Sigmoid colon (tissue), 7 donors: ENCODE results near the gene HOXB8. TPM values are rescaled to one million over a fixed set of nuclear protein-coding genes. Genes with fewer than 3 reads are reported as not detected.

Source experiments
- DNase-seq: peaks from one replicate; pipeline ENCODE4 v3.0.0-alpha.2; 2019
- H3K27ac ChIP-seq, 4 donors: fragments of 200-600 bp; sonication (generic); one replicate each; pipeline ENCODE4 v1.5.1; 2016 to 2019; ENCODE audit warnings: mild to moderate bottlenecking in 1 of 4
- H3K27me3 ChIP-seq, 3 donors: fragments of 200-600 bp; sonication (generic); one replicate each; pipeline ENCODE4 v1.5.1; 2019; ENCODE audit warnings: mild to moderate bottlenecking in 1 of 3
- H3K36me3 ChIP-seq, 4 donors: fragments of 200-600 bp; sonication (generic); one replicate each; pipeline ENCODE4 v1.5.1; 2016 to 2019
- H3K4me1 ChIP-seq, 4 donors: fragments of 200-600 bp; sonication (generic); one replicate each; pipeline ENCODE4 v1.5.1; 2017 to 2019
- H3K4me3 ChIP-seq, 4 donors: fragments of 200-600 bp; sonication (generic); one replicate each; pipeline ENCODE4 v1.5.1; 2017 to 2019; ENCODE audit warnings: mild to moderate bottlenecking in 2 of 4, moderate library complexity in 1 of 4
- H3K9me3 ChIP-seq, 4 donors: fragments of 200-600 bp in 3 of 4; sonication (generic) in 3 of 4; one replicate each; pipeline versions ENCODE4 v1.5.1 to v1.6.1; 2013 to 2019
- CTCF ChIP-seq, 4 experiments: fragments of 450-650 bp in 3 of 4; fragments of 200-600 bp in 1 of 4; IDR thresholded peaks; one replicate each; pipeline ENCODE4 v1.5.1; 2016 to 2019; ENCODE audit warnings: antibody characterized with exemption in 4 of 4, mild to moderate bottlenecking in 3 of 4, moderate library complexity in 2 of 4
- EP300 ChIP-seq, 4 donors: sonication (generic); formaldehyde crosslinking; IDR thresholded peaks; one replicate each; pipeline ENCODE4 v1.6.1; 2017; ENCODE audit warnings: antibody characterized with exemption in 4 of 4
- POLR2A ChIP-seq, 2 donors: fragments of 450-650 bp; IDR thresholded peaks; one replicate each; pipeline ENCODE4 v1.6.1; 2016; ENCODE audit warnings: antibody characterized with exemption in 2 of 2, mild to moderate bottlenecking in 2 of 2, moderate library complexity in 2 of 2
- POLR2AphosphoS5 ChIP-seq, 4 donors: sonication (generic); formaldehyde crosslinking; IDR thresholded peaks; one replicate each; pipeline ENCODE4 v1.6.1; 2017; ENCODE audit warnings: antibody characterized with exemption in 4 of 4
- WGBS, 2 donors: extraction: QIAGEN DNeasy Blood & Tissue Kit; methylation state at CpG; one replicate each; pipeline ENCODE4 v1.1.7; 2013; 5-methylcytosine and 5-hydroxymethylcytosine counted together
- intact Hi-C: fragments of 100-400 bp; cut with DNase I; formaldehyde crosslinking; loops from one replicate; pipeline ENCODE4 v1.15.1; 2023
- polyA plus RNA-seq, 3 donors: library from polyadenylated mRNA; stranded (reverse); fragments of 200-250 nt; gene quantifications; one replicate each; pipeline ENCODE4 v1.2.3, GENCODE V29; 2013
- total RNA-seq, 4 donors: library from RNA; depleted of rRNA; stranded (reverse); fragments of >200 nt; gene quantifications; one replicate each; pipeline ENCODE4 v1.1.0, GENCODE V29; 2016
- donor health status: healthy with polysubstance abuse.
- donor health status: Bipolar disorder and iron deficiency.
- donor health status: healthy.

The HOXB8 gene
- total and polyA plus RNA-seq, 7 donors = 0.68 to 3.4 (median 2.2) TPM; not detected in 3

- 17 to 59% methylated on average over 15 of the region's 15 CpGs for WGBS, 2 donors
These were observed 15.2 kb upstream of the HOXB8 start for GRCh38 chr17:48630009-48630924.

GRCh38 chr17:48629411-48629759, 14.3 kb upstream of the HOXB8 start:
- Histone ChIP-seq H3K36me3 (no peaks in the 10 kb centered on the region), H3K27ac (no peak overlapping the region), H3K27me3 (peaks cover 79 to 100% (median 100%) of the 10 kb centered on the region in 3 donors), H3K4me1 (peaks cover 0 to 37% (median 28%) of the 10 kb centered on the region in 4 donors), H3K4me3 (no peak overlapping the region), H3K9me3 (no peaks in the 10 kb centered on the region)
- TF ChIP-seq POLR2AphosphoS5 (IDR thresholded peaks at IDR 0.05) (no peak), EP300 (IDR thresholded peaks at IDR 0.05) (no peak), CTCF (IDR thresholded peaks at IDR 0.05) (no peak), POLR2A (IDR thresholded peaks at IDR 0.05) (no peak)
- no peak for DNase-seq
- WGBS, 2 donors = 16 to 51% methylated on average over 5 of the region's 5 CpGs
- intact Hi-C loops = no loop called here

More at GRCh38 chr17:48630009-48630924, 15.2 kb upstream of the HOXB8 start:
- Histone ChIP-seq H3K36me3 (no peaks in the 10 kb centered on the region), H3K4me1 (peaks cover 0 to 30% (median 22%) of the 10 kb centered on the region in 4 donors), H3K9me3 (no peaks in the 10 kb centered on the region), H3K27me3 (peaks cover 74 to 100% (median 100%) of the 10 kb centered on the region in 3 donors), H3K4me3 (no peak overlapping the region), H3K27ac (no peak overlapping the region)
- DNase-seq = no peak
- intact Hi-C loops = no loop called here
- TF ChIP-seq CTCF (IDR thresholded peaks at IDR 0.05) (no peak), EP300 (IDR thresholded peaks at IDR 0.05) (no peak), POLR2A (IDR thresholded peaks at IDR 0.05) (no peak), POLR2AphosphoS5 (IDR thresholded peaks at IDR 0.05) (no peak)

- H3K9me3 ChIP-seq = no peaks in the 10 kb centered on the region
- intact Hi-C loops = no loop called here
- TF ChIP-seq EP300 (IDR thresholded peaks at IDR 0.05) (no peak), POLR2AphosphoS5 (IDR thresholded peaks at IDR 0.05) (no peak), CTCF (IDR thresholded peaks at IDR 0.05) (no peak), POLR2A (IDR thresholded peaks at IDR 0.05) (no peak)
- no peaks in the 10 kb centered on the region for H3K36me3 ChIP-seq
- peaks cover 0 to 32% (median 28%) of the 10 kb centered on the region in 4 donors for H3K4me1 ChIP-seq
- DNase-seq = no peak
- H3K27me3 ChIP-seq = peaks cover 78 to 100% (median 99%) of the 10 kb centered on the region in 3 donors
- WGBS, 2 donors = 11 to 34% methylated on average over 5 of the region's 5 CpGs
- no peak overlapping the region for H3K4me3 ChIP-seq
- no peak overlapping the region for H3K27ac ChIP-seq
These were observed 13.7 kb upstream of the HOXB8 start for GRCh38 chr17:48628649-48629410.

- WGBS, 2 donors = 13 to 52% methylated on average over 27 of the region's 27 CpGs
- Histone ChIP-seq H3K27ac (no peak overlapping the region), H3K4me3 (no peak overlapping the region), H3K27me3 (peaks cover 74 to 100% (median 99%) of the 10 kb centered on the region in 3 donors), H3K4me1 (peaks cover 0 to 26% (median 24%) of the 10 kb centered on the region in 4 donors), H3K9me3 (no peaks in the 10 kb centered on the region), H3K36me3 (no peaks in the 10 kb centered on the region)
- TF ChIP-seq POLR2AphosphoS5 (IDR thresholded peaks at IDR 0.05) = no peak
- no peak for TF ChIP-seq EP300 (IDR thresholded peaks at IDR 0.05)
- TF ChIP-seq POLR2A (IDR thresholded peaks at IDR 0.05) = no peak
- no peak for TF ChIP-seq CTCF (IDR thresholded peaks at IDR 0.05)
- DNase-seq = no peak
- intact Hi-C loops = no loop called here
These were observed 12.8 kb upstream of the HOXB8 start for GRCh38 chr17:48627623-48628521.
